Measurements from ENCODE around the gene MMP25.

DNA sequence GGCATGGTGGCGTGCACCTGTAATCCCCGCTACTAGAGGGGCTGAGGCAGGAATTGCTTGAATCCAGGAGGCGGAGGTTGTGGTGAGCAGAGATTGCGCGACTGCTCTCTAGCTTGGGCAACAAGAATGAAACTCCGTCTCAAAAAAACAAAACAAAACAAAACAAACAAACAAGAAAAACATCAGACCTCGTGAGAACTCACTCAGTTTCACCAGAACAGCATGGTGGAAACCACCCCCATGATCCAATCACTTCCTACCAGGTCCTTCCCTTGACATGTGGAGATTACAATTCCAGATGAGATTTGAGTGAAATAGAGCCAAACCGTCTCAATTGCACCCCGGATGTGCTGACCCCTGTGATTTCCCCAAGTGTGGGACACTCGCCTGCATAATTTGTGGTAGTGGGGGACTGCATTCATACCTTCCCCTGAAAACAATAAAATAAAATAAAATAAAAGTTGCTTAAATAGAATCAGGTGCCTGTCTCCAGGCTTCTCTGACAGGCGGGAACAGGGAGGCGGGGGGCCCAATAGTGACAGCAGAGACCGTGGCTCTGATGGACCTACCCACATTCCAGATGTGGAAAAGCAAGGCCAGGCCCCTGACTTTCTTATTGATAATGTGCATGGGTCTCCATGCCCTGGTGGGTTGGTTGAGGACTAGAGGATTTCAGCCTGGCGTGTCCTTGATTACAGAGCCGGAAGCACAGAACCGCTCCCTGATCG, 39.7 kb downstream of the MMP25 start:
- TF ChIP-seq, protein P1, sequence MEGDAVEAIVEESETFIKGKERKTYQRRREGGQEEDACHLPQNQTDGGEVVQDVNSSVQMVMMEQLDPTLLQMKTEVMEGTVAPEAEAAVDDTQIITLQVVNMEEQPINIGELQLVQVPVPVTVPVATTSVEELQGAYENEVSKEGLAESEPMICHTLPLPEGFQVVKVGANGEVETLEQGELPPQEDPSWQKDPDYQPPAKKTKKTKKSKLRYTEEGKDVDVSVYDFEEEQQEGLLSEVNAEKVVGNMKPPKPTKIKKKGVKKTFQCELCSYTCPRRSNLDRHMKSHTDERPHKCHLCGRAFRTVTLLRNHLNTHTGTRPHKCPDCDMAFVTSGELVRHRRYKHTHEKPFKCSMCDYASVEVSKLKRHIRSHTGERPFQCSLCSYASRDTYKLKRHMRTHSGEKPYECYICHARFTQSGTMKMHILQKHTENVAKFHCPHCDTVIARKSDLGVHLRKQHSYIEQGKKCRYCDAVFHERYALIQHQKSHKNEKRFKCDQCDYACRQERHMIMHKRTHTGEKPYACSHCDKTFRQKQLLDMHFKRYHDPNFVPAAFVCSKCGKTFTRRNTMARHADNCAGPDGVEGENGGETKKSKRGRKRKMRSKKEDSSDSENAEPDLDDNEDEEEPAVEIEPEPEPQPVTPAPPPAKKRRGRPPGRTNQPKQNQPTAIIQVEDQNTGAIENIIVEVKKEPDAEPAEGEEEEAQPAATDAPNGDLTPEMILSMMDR (IDR thresholded peaks at IDR 0.05), result no peak
- TF ChIP-seq POLR2A (IDR thresholded peaks at IDR 0.05; ENCODE audit: low read depth) (no peak), POLR2AphosphoS5 (IDR thresholded peaks at IDR 0.05) (no peak)
